Measurements from ENCODE around the gene NOB1. TPM values are rescaled to one million over a fixed set of nuclear protein-coding genes. Genes with fewer than 3 reads are reported as not detected.

The NOB1 gene
- total RNA-seq, 1 donor from 2014 or later, result 20.2 TPM

GRCh38 chr16:69727916-69728270 lies 26.8 kb downstream of the NOB1 start:
- Histone ChIP-seq H3K4me3 (no peak overlapping the region), H3K36me3 (no peaks in the 10 kb centered on the region), H3K27me3 (no peaks in the 10 kb centered on the region), H3K9me3 (no peaks in the 10 kb centered on the region), H3K4me1 (peaks cover 9 to 20% of the 10 kb centered on the region in 2 donors), H3K27ac (peak overlapping the region; percentile 79 to 81)
- TF ChIP-seq CTCF (IDR thresholded peaks at IDR 0.05), result no peak
- DNase-seq (ENCODE audit: low spot score in 2 of 2), result no peak
- intact Hi-C loops (cut with DNase I), result no loop called here

- Histone ChIP-seq H3K27me3 (no peaks in the 10 kb centered on the region), H3K9me3 (no peaks in the 10 kb centered on the region), H3K4me1 (peaks cover 9 to 20% of the 10 kb centered on the region in 2 donors), H3K4me3 (peak within 1 kb of the TSS; percentile 58 to 68), H3K36me3 (no peaks in the 10 kb centered on the region), H3K27ac (peak within 1 kb of the TSS; percentile 79 to 81)
- intact Hi-C loops (cut with DNase I), result loop anchor here (1.0 kb wide), 1 partner anchor 29 kb away; no protein-coding TSS in a partner anchor
- TF ChIP-seq CTCF (IDR thresholded peaks at IDR 0.05), result no peak
- DNase-seq (ENCODE audit: low spot score in 2 of 2), result peak; percentile 79 to 95
Observed at GRCh38 chr16:69726313-69727060, 28.2 kb downstream of the NOB1 start, which contains the start of gene NQO1. NQO1 (minus strand) TSS chr16:69726560; CDS start chr16:69726439, 121 bp downstream.

DNA sequence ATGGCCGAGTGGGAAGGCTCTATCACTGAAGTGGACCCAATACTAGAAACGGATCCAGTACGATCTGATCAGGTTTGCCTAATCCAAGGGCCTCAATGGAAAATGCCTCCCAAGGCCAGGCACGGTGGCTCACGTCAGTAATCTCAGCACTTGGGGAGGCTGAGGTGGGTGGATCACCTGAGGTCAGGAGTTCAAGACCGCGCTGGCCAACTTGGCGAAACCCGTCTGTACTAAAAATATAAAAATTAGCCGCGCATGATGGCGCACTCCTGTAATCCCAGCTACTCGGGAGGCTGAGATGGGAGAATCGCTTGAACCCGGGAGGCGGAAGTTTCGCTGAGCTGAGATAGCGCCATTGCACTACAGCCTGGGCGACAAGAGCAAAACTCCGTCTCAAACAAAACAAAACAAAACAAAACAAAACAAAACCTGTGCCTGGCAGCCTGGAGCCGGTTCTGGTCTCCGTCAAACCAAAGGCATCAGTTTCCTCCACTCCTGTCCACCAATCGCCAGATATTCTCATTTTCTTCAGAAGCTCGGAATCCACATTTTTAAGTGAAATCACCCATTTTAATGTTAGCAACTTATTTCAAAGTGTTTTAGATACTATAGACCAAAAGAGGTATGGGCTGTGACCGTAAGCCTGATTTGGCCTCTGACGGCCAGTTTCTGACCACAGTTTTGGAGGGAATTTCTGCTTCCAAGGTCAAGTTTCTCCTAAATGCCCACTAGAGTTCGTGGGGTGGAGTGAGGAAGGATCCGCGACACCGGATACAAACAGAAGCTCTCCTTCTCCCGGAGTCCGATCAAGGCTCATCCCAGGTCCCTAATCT lies 29.0 kb downstream of the NOB1 start:
- Histone ChIP-seq H3K9me3 (no peaks in the 10 kb centered on the region), H3K27ac (peak overlapping the region; percentile 79 to 81), H3K4me1 (peaks cover 9 to 20% of the 10 kb centered on the region in 2 donors), H3K36me3 (no peaks in the 10 kb centered on the region), H3K27me3 (no peaks in the 10 kb centered on the region), H3K4me3 (peak overlapping the region; percentile 58 to 68)
- DNase-seq (ENCODE audit: low spot score in 2 of 2), result no peak
- TF ChIP-seq CTCF (IDR thresholded peaks at IDR 0.05), result no peak
- intact Hi-C loops (cut with DNase I), result loop anchor here (1.0 to 2.0 kb wide), 2 partner anchors 17 to 30 kb away; no protein-coding TSS in a partner anchor

DNA sequence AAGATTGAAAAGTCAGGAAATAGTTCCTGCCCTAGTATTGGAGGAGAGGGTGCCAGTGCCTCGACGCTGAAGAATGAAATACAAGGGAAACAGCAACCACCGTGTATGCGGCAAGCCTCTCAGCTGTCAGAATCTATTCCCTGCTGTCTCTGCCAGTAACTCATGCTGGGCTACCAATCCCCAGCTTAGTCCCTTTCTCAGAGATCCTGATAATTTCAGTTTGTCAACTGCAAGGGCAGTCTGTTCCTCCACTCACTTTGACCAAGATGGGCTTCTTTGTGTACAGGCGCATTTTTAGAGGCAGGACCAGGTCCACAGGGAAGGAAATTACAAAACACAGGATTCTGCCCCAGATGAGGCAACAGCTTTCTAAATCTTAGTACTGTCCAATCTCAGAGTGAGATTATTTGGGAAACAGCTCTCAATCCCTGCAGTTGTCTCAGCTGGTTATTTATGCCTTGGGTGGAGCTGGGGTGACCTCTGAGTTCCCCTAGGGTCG lies 29.7 kb downstream of the NOB1 start:
- H3K36me3 ChIP-seq, result no peaks in the 10 kb centered on the region
- no peaks in the 10 kb centered on the region for H3K9me3 ChIP-seq
- no peak for DNase-seq (ENCODE audit: low spot score in 2 of 2)
- TF ChIP-seq CTCF (IDR thresholded peaks at IDR 0.05), result no peak
- H3K4me1 ChIP-seq, result peaks cover 9 to 20% of the 10 kb centered on the region in 2 donors
- intact Hi-C loops (cut with DNase I), result loop anchor here (2.0 kb wide), 1 partner anchor 16 kb away; no protein-coding TSS in a partner anchor
- peak overlapping the region; percentile 79 to 81 for H3K27ac ChIP-seq
- no peaks in the 10 kb centered on the region for H3K27me3 ChIP-seq
- peak overlapping the region in 1 of 2 donors; percentile 68 for H3K4me3 ChIP-seq

DNA sequence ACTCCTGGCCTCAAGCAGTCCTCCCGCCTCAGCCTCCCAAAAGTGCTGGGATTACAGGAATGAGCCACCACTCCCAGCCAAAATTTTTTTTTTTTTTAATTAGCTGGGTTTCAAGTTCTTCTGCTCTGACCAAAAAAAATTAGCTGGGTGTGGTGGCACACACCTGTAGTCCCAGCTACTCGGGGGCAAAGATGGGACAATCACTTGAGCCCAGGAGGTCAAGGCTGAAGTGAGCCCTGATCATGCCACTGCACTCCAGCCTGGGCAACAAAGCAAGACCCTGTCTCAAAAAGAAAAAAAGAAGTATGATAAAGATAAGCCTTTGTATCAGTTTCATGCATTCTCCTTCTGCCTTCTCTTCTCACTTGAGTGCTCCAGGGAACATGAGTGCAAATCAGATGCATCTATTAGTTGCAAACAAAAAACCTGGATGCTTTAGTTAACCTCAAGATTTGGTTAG lies 30.3 kb downstream of the NOB1 start:
- no peaks in the 10 kb centered on the region for H3K9me3 ChIP-seq
- H3K27me3 ChIP-seq, result no peaks in the 10 kb centered on the region
- TF ChIP-seq CTCF (IDR thresholded peaks at IDR 0.05), result no peak
- peak overlapping the region in 1 of 2 donors; percentile 81 for H3K27ac ChIP-seq
- DNase-seq (ENCODE audit: low spot score in 2 of 2), result no peak
- no peaks in the 10 kb centered on the region for H3K36me3 ChIP-seq
- H3K4me1 ChIP-seq, result peaks cover 9 to 20% of the 10 kb centered on the region in 2 donors
- no peak overlapping the region for H3K4me3 ChIP-seq
- intact Hi-C loops (cut with DNase I), result loop anchor here (2.0 kb wide), 1 partner anchor 16 kb away; no protein-coding TSS in a partner anchor

All from ascending aorta (tissue), 2 donors.